Stimulated activated naive CD8-positive, alpha-beta T cell treated with anti-CD3 and anti-CD28 coated beads, Interleukin-15, Interleukin-2, amounts not matched to agents 100 U/mL and 50 U/mL, for 24 hours (primary cell): ENCODE results near the gene TFEB.

Source experiments
- ATAC-seq: fragments of 150-1000 bp; cut with Tn5 transposase; one replicate; pipeline ENCODE4 v1.10.0; 2021
- DNase-seq: peaks from one replicate; pipeline ENCODE4 v3.0.0; 2021

The TFEB gene

GRCh38 chr6:41651962-41652657 is 83.3 kb downstream of the TFEB start:
- ATAC-seq = no peak
- no peak for DNase-seq

- no peak for DNase-seq
- no peak for ATAC-seq
These were observed 84.0 kb downstream of the TFEB start for GRCh38 chr6:41651246-41651961.

GRCh38 chr6:41650120-41650519 is 85.3 kb downstream of the TFEB start:
- DNase-seq = no peak
- ATAC-seq = no peak

- DNase-seq (no peak), ATAC-seq (no peak)
These were observed 85.8 kb downstream of the TFEB start for GRCh38 chr6:41649596-41649995.

GRCh38 chr6:41648921-41649320 is 86.5 kb downstream of the TFEB start:
- DNase-seq (no peak), ATAC-seq (no peak)

GRCh38 chr6:41648070-41648585 is 87.3 kb downstream of the TFEB start:
- no peak for DNase-seq
- ATAC-seq = no peak

GRCh38 chr6:41647061-41647511 is 88.3 kb downstream of the TFEB start:
- ATAC-seq = no peak
- DNase-seq = no peak

GRCh38 chr6:41646026-41646795 is 89.2 kb downstream of the TFEB start:
- no peak for ATAC-seq
- no peak for DNase-seq

GRCh38 chr6:41645007-41645618 is 90.3 kb downstream of the TFEB start:
- ATAC-seq (no peak), DNase-seq (no peak)

- DNase-seq = no peak
- no peak for ATAC-seq
These were observed 91.0 kb downstream of the TFEB start for GRCh38 chr6:41644297-41644879.

- ATAC-seq (no peak), DNase-seq (no peak)
These were observed 91.5 kb downstream of the TFEB start for GRCh38 chr6:41643899-41644269.

GRCh38 chr6:41642960-41643898 is 92.2 kb downstream of the TFEB start:
- ATAC-seq = no peak
- DNase-seq = no peak

- ATAC-seq (no peak), DNase-seq (no peak)
These were observed 93.1 kb downstream of the TFEB start for GRCh38 chr6:41642090-41642959.

GRCh38 chr6:41641352-41641925 is 94.0 kb downstream of the TFEB start:
- ATAC-seq = no peak
- DNase-seq = no peak

- no peak for DNase-seq
- no peak for ATAC-seq
These were observed 95.0 kb downstream of the TFEB start for GRCh38 chr6:41640426-41640825.

GRCh38 chr6:41639809-41640371 is 95.5 kb downstream of the TFEB start:
- no peak for ATAC-seq
- DNase-seq = no peak

GRCh38 chr6:41638935-41639808 is 96.2 kb downstream of the TFEB start:
- DNase-seq = no peak
- no peak for ATAC-seq
